ENCODE measurements around the gene TSEN15. TPM values are rescaled to one million over a fixed set of nuclear protein-coding genes. Genes with fewer than 3 reads are reported as not detected.
A peak's percentile ranks its signal among the peaks of the same experiment; 100 is the strongest.

The TSEN15 gene
- total and polyA plus RNA-seq, 3 experiments from 2014 or later: 44.4 to 54.3 (median 44.8) TPM

DNA sequence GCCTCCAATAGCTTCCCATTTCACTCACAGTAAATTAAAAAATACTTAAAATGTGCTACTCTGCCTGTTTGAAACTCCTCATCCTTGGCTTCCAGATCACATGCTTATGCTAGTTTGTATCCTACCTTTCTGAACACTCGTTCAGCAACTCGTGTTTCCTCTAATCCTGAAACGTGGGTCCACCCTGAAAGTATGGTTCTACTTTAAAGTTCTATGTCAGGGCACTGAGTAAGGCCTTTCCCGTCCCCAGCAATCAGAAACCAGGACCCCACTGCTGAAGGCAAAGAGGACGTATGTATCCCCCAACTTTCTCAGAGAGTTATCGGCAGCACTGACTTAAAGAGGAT, 419 bp upstream of the TSEN15 start:
- peaks cover 29% of the 10 kb centered on the region for H3K4me1 ChIP-seq (ENCODE audit: insufficient read depth, low read length)

GRCh38 chr1:184052194-184052559, 647 bp downstream of the TSEN15 start:
- peaks cover 5 to 30% (median 14%) of the 10 kb centered on the region in 3 donors for H3K36me3 Mint-ChIP-seq
- no peaks in the 10 kb centered on the region for H3K9me3 ChIP-seq (ENCODE audit: low read length)
- no peak for DNase-seq
- H3K27me3 Mint-ChIP-seq: peaks cover 11% of the 10 kb centered on the region in 2 donors
- H3K36me3 ChIP-seq (ENCODE audit: insufficient read depth, low read length): no peaks in the 10 kb centered on the region
- ChIA-PET POLR2A (interaction anchor here (0.6 kb wide), 1 partner anchor 675 kb away, joined by 3 read pairs; no protein-coding TSS in a partner anchor), CTCF (interaction anchor here (0.9 to 2.1 kb wide), 6 partner anchors 16 to 96 kb away, joined by 3 to 16 read pairs (median 4); no protein-coding TSS in a partner anchor)
- H3K4me1 ChIP-seq (ENCODE audit: insufficient read depth, low read length): peaks cover 33% of the 10 kb centered on the region
- peak overlapping the region; percentile 81 for H3K27ac ChIP-seq (ENCODE audit: low read depth, low read length)
- H3K27ac Mint-ChIP-seq: peak overlapping the region; percentile 88 to 98 (median 94)
- H3K4me3 ChIP-seq (ENCODE audit: low read length): peak overlapping the region; percentile 70
- no peaks in the 10 kb centered on the region for H3K27me3 ChIP-seq (ENCODE audit: insufficient read depth, low read length, poor library complexity, severe bottlenecking)
- H3K4me3 Mint-ChIP-seq: peak overlapping the region; percentile 91 to 99 (median 98)
- H3K4me1 Mint-ChIP-seq: peaks cover 41 to 61% (median 59%) of the 10 kb centered on the region in 3 donors
- no peaks in the 10 kb centered on the region for H3K9me3 Mint-ChIP-seq

More for the DNA sequence above, 419 bp upstream of the TSEN15 start:
- H3K36me3 ChIP-seq (ENCODE audit: insufficient read depth, low read length): no peaks in the 10 kb centered on the region
- Mint-ChIP-seq H3K4me1 (peaks cover 34 to 52% (median 49%) of the 10 kb centered on the region in 3 donors), H3K27ac (peak overlapping the region; percentile 89 to 98 (median 96)), H3K36me3 (peaks cover 5 to 22% (median 7%) of the 10 kb centered on the region in 3 donors), H3K4me3 (peak overlapping the region; percentile 91 to 99 (median 98)), H3K9me3 (no peaks in the 10 kb centered on the region), H3K27me3 (peaks cover 12 to 13% of the 10 kb centered on the region in 2 donors)
- peak overlapping the region; percentile 81 for H3K27ac ChIP-seq (ENCODE audit: low read depth, low read length)
- H3K9me3 ChIP-seq (ENCODE audit: low read length): no peaks in the 10 kb centered on the region
- H3K27me3 ChIP-seq (ENCODE audit: insufficient read depth, low read length, poor library complexity, severe bottlenecking): no peaks in the 10 kb centered on the region
- no peak for DNase-seq
- ChIA-PET POLR2A (interaction anchor here (0.6 to 0.9 kb wide), 3 partner anchors 15 to 1623 kb away, joined by 4 to 5 read pairs (median 5); no protein-coding TSS in a partner anchor), CTCF (interaction anchor here (0.9 to 2.1 kb wide), 7 partner anchors 15 to 396 kb away, joined by 3 to 16 read pairs (median 3); no protein-coding TSS in a partner anchor)
- H3K4me3 ChIP-seq (ENCODE audit: low read length): peak overlapping the region; percentile 70

DNA sequence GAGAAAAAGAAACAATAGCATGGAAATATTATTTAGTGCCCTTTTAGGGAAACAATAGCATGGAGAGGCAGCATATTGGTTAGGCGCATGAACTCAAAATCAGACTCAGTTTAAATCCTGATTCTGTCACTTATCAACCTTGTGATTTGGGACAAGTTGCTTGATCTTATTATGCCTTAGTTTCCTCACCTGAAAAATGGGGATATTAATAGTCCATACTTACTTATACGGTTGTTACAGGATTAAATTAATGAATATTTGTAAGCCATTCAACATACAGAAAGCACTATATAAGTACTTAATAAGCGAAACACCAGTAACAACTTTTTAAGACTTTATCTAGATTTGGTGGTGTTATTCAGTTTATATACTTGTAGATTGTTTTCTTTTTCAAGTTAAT, 1.2 kb downstream of the TSEN15 start:
- POLR2A ChIA-PET: no interaction called here
- no peak for DNase-seq
- H3K27me3 Mint-ChIP-seq: peaks cover 5 to 7% of the 10 kb centered on the region in 2 donors

DNA sequence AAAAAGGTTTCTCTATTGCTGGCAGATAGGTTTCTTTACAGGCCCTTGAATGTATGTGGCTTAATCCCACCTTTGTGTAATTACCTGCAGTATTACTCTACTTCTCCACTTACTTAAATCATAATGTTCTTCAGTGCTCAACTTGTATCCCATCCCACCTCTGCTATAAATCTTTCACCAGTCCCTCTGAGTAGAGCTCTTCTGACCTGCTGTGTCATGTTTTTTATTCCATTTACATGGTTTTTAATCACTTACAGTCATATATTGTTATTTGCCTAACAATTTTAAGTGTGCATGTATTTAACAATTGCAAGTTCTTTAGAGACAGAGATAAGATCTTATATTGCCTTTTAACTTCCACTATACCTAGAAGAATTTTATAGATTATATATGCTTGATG, 2.4 kb downstream of the TSEN15 start:
- H3K27ac Mint-ChIP-seq: peak overlapping the region in 2 of 8 donors; percentile 27 to 38
- DNase-seq: no peak
- H3K9me3 ChIP-seq (ENCODE audit: low read length): no peaks in the 10 kb centered on the region
- ChIA-PET POLR2A (no interaction called here), CTCF (interaction anchor here (1.4 kb wide), 1 partner anchor 11 kb away, joined by 3 read pairs; no protein-coding TSS in a partner anchor)
- H3K36me3 ChIP-seq (ENCODE audit: insufficient read depth, low read length): no peaks in the 10 kb centered on the region
- peaks cover 5 to 36% (median 14%) of the 10 kb centered on the region in 3 donors for H3K36me3 Mint-ChIP-seq
- no peak overlapping the region for H3K27ac ChIP-seq (ENCODE audit: low read depth, low read length)
- peak overlapping the region in 6 of 7 donors; percentile 0 to 74 (median 27) for H3K4me3 Mint-ChIP-seq
- peaks cover 4 to 5% of the 10 kb centered on the region in 2 donors for H3K27me3 Mint-ChIP-seq
- H3K27me3 ChIP-seq (ENCODE audit: insufficient read depth, low read length, poor library complexity, severe bottlenecking): no peaks in the 10 kb centered on the region
- H3K9me3 Mint-ChIP-seq: no peaks in the 10 kb centered on the region
- no peak overlapping the region for H3K4me3 ChIP-seq (ENCODE audit: low read length)
- H3K4me1 ChIP-seq (ENCODE audit: insufficient read depth, low read length): peaks cover 33% of the 10 kb centered on the region
- peaks cover 44 to 71% (median 67%) of the 10 kb centered on the region in 3 donors for H3K4me1 Mint-ChIP-seq

More for the DNA sequence above, 1.2 kb downstream of the TSEN15 start:
- H3K4me3 Mint-ChIP-seq: peak overlapping the region; percentile 91 to 99 (median 98)
- peaks cover 41 to 64% (median 60%) of the 10 kb centered on the region in 3 donors for H3K4me1 Mint-ChIP-seq
- Histone ChIP-seq H3K27me3 (ENCODE audit: insufficient read depth, low read length, poor library complexity, severe bottlenecking) (no peaks in the 10 kb centered on the region), H3K36me3 (ENCODE audit: insufficient read depth, low read length) (no peaks in the 10 kb centered on the region), H3K4me3 (ENCODE audit: low read length) (peak overlapping the region; percentile 70), H3K4me1 (ENCODE audit: insufficient read depth, low read length) (peaks cover 33% of the 10 kb centered on the region), H3K9me3 (ENCODE audit: low read length) (no peaks in the 10 kb centered on the region), H3K27ac (ENCODE audit: low read depth, low read length) (no peak overlapping the region)
- CTCF ChIA-PET: interaction anchor here (1.2 kb wide), 1 partner anchor 90 kb away, joined by 3 read pairs; no protein-coding TSS in a partner anchor
- H3K9me3 Mint-ChIP-seq: no peaks in the 10 kb centered on the region
- H3K36me3 Mint-ChIP-seq: peaks cover 5 to 33% (median 14%) of the 10 kb centered on the region in 3 donors
- H3K27ac Mint-ChIP-seq: peak overlapping the region in 2 of 8 donors; percentile 67 to 88

- Mint-ChIP-seq H3K27ac (no peak overlapping the region), H3K27me3 (no peaks in the 10 kb centered on the region), H3K9me3 (no peaks in the 10 kb centered on the region), H3K4me1 (peaks cover 42 to 75% (median 75%) of the 10 kb centered on the region in 3 donors), H3K36me3 (peaks cover 5 to 49% (median 18%) of the 10 kb centered on the region in 3 donors), H3K4me3 (peak overlapping the region in 1 of 7 donors; percentile 15)
- no peak overlapping the region for H3K4me3 ChIP-seq (ENCODE audit: low read length)
- H3K27me3 ChIP-seq (ENCODE audit: insufficient read depth, low read length, poor library complexity, severe bottlenecking): no peaks in the 10 kb centered on the region
- POLR2A ChIA-PET: no interaction called here
- H3K27ac ChIP-seq (ENCODE audit: low read depth, low read length): no peak overlapping the region
- no peaks in the 10 kb centered on the region for H3K36me3 ChIP-seq (ENCODE audit: insufficient read depth, low read length)
- CTCF ChIA-PET: no interaction called here
- H3K4me1 ChIP-seq (ENCODE audit: insufficient read depth, low read length): peaks cover 25% of the 10 kb centered on the region
- no peak for DNase-seq
- H3K9me3 ChIP-seq (ENCODE audit: low read length): no peaks in the 10 kb centered on the region
Observed at GRCh38 chr1:184056921-184057555, 5.5 kb downstream of the TSEN15 start.

GRCh38 chr1:184059887-184060286, 8.4 kb downstream of the TSEN15 start:
- no peak for DNase-seq
- Mint-ChIP-seq H3K4me1 (peaks cover 28 to 64% (median 58%) of the 10 kb centered on the region in 3 donors), H3K9me3 (no peaks in the 10 kb centered on the region), H3K27me3 (no peaks in the 10 kb centered on the region), H3K27ac (no peak overlapping the region), H3K4me3 (no peak overlapping the region), H3K36me3 (peaks cover 3 to 54% (median 24%) of the 10 kb centered on the region in 3 donors)
- CTCF ChIA-PET: no interaction called here
- POLR2A ChIA-PET: no interaction called here
- Histone ChIP-seq H3K27me3 (ENCODE audit: insufficient read depth, low read length, poor library complexity, severe bottlenecking) (no peaks in the 10 kb centered on the region), H3K4me3 (ENCODE audit: low read length) (no peak overlapping the region), H3K4me1 (ENCODE audit: insufficient read depth, low read length) (peaks cover 4% of the 10 kb centered on the region), H3K9me3 (ENCODE audit: low read length) (no peaks in the 10 kb centered on the region), H3K27ac (ENCODE audit: low read depth, low read length) (no peak overlapping the region), H3K36me3 (ENCODE audit: insufficient read depth, low read length) (peaks cover 4% of the 10 kb centered on the region)

- H3K4me1 Mint-ChIP-seq: peaks cover 25 to 64% (median 54%) of the 10 kb centered on the region in 3 donors
- H3K27ac ChIP-seq (ENCODE audit: low read depth, low read length): no peak overlapping the region
- H3K4me3 Mint-ChIP-seq: no peak overlapping the region
- DNase-seq: no peak
- no peaks in the 10 kb centered on the region for H3K9me3 ChIP-seq (ENCODE audit: low read length)
- H3K36me3 ChIP-seq (ENCODE audit: insufficient read depth, low read length): peaks cover 4% of the 10 kb centered on the region
- H3K9me3 Mint-ChIP-seq: no peaks in the 10 kb centered on the region
- H3K27me3 ChIP-seq (ENCODE audit: insufficient read depth, low read length, poor library complexity, severe bottlenecking): no peaks in the 10 kb centered on the region
- no peak overlapping the region for H3K4me3 ChIP-seq (ENCODE audit: low read length)
- peaks cover 4% of the 10 kb centered on the region for H3K4me1 ChIP-seq (ENCODE audit: insufficient read depth, low read length)
- ChIA-PET POLR2A (no interaction called here), CTCF (no interaction called here)
- H3K27ac Mint-ChIP-seq: no peak overlapping the region
- peaks cover 0 to 52% (median 22%) of the 10 kb centered on the region in 3 donors for H3K36me3 Mint-ChIP-seq
- no peaks in the 10 kb centered on the region for H3K27me3 Mint-ChIP-seq
Observed at GRCh38 chr1:184060316-184060715, 8.8 kb downstream of the TSEN15 start.

DNA sequence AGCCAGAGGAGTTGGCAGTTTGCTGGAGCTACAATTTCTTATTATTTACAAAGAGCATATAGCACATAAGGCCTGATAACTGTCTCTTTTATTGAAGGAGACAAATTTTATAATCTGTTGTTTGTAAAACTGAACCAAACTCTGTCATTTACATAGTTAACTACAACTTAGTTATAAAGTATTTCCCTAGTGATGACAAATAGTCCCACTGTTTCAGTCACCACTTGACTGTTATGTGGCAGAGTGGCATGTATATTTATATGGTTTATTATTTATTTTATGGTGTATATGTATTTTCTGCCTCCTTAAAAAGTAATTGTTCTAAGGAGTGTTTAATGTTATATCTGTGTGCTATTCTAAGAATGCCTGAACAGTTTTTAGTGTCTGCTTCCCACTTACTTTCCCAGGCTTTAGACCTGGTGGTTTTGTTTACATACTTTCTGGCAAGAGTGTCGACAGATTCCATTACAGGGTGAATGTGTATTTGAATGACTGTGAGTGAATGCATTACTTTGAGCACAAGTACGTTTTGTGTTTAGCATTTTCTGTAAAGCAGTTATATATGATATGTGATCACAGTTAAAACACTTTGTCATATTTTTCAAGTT, 10.0 kb downstream of the TSEN15 start:
- peaks cover 25 to 69% (median 48%) of the 10 kb centered on the region in 3 donors for H3K4me1 Mint-ChIP-seq
- Histone ChIP-seq H3K4me3 (ENCODE audit: low read length) (no peak overlapping the region), H3K4me1 (ENCODE audit: insufficient read depth, low read length) (peaks cover 3% of the 10 kb centered on the region), H3K27me3 (ENCODE audit: insufficient read depth, low read length, poor library complexity, severe bottlenecking) (no peaks in the 10 kb centered on the region), H3K36me3 (ENCODE audit: insufficient read depth, low read length) (peaks cover 4% of the 10 kb centered on the region), H3K27ac (ENCODE audit: low read depth, low read length) (no peak overlapping the region), H3K9me3 (ENCODE audit: low read length) (no peaks in the 10 kb centered on the region)
- H3K9me3 Mint-ChIP-seq: no peaks in the 10 kb centered on the region
- DNase-seq: no peak
- ChIA-PET POLR2A (no interaction called here), CTCF (no interaction called here)
- H3K27ac Mint-ChIP-seq: peak overlapping the region in 1 of 8 donors; percentile 55
- no peaks in the 10 kb centered on the region for H3K27me3 Mint-ChIP-seq
- peaks cover 0 to 57% (median 20%) of the 10 kb centered on the region in 3 donors for H3K36me3 Mint-ChIP-seq
- no peak overlapping the region for H3K4me3 Mint-ChIP-seq
